ENCODE data around the gene CD69. TPM values are rescaled to one million over a fixed set of nuclear protein-coding genes. Genes with fewer than 3 reads are reported as not detected.

Gene CD69
- 3.7 and 4.2 TPM in 2 replicates for total RNA-seq

DNA sequence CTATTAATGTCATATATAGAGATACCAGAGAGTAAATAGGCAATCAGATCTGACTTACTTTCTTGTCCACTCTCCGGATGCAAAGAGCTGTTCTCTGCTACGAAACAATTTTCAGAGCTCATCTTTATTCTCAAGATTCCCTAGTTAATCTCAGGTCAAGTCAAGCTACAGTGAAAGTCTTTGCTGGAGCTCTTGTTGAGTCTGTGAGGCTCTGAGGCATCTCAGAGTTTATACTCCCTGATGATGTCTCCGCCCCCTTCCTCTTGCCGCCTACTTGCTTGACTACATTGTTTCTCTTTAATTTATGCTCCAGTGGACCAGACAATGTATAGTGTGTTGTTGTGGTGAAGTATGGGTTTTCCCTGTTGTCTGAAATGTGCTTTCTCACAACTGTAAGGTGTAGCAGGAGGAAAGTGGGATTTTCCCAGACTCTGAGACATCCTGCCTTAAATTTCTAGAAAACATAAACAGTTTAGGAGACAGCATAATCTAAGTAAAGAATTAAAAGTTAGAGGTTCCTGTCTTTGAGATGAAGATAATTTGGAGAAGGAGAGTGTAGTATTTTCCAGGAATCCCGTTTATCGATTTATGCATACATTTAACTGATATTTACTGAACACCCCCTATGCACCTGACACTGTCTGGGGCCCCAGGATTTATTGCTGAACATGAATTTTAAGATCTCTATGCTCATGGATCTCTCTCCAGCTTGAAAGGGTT, at the start of gene CD69:
Gene CD69 (minus strand): TSS at position 203 of the 720 bp plus-strand sequence. CDS start 81 bp downstream, at position 122.
- Histone ChIP-seq H3K36me3 (ENCODE audit: control insufficient read depth, insufficient read depth, low read length) (no peaks in the 10 kb centered on the region), H3K27me3 (ENCODE audit: control insufficient read depth, insufficient read depth, low read length) (no peaks in the 10 kb centered on the region), H3K4me3 (ENCODE audit: low read depth, low read length) (no peak within 1 kb of the TSS)
- no peak for TF ChIP-seq CTCF (IDR thresholded peaks at IDR 0.05; ENCODE audit: insufficient read depth, low read length, poor library complexity, severe bottlenecking)
- DNase-seq (ENCODE audit: low read depth): peak; percentile 49

- no peak for DNase-seq (ENCODE audit: low read depth)
- H3K36me3 ChIP-seq (ENCODE audit: control insufficient read depth, insufficient read depth, low read length): no peaks in the 10 kb centered on the region
- H3K4me3 ChIP-seq (ENCODE audit: low read depth, low read length): no peak overlapping the region
- no peak for TF ChIP-seq CTCF (IDR thresholded peaks at IDR 0.05; ENCODE audit: insufficient read depth, low read length, poor library complexity, severe bottlenecking)
- no peaks in the 10 kb centered on the region for H3K27me3 ChIP-seq (ENCODE audit: control insufficient read depth, insufficient read depth, low read length)
Observed at GRCh38 chr12:9809866-9810265, 49.2 kb upstream of the CD69 start.

DNA sequence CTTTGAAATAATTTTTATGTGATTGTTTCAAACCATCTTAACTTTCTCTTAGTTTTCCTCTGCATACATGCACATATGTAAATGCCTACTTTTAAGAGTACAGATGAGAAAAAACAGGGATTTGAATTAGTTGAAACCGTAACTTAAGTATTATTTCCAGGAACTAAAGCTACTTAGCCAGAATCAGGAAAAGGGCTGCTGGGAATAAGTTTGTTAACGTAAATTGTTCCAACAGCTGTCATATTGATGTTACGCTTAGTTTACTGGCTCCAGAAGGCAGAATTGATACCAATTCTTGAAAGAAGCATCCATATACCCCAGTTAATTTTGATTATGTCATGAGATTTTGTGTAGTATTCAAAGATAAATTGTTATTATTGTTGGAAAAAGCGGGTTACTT, 48.6 kb upstream of the CD69 start:
- TF ChIP-seq CTCF (IDR thresholded peaks at IDR 0.05; ENCODE audit: insufficient read depth, low read length, poor library complexity, severe bottlenecking): no peak
- Histone ChIP-seq H3K36me3 (ENCODE audit: control insufficient read depth, insufficient read depth, low read length) (no peaks in the 10 kb centered on the region), H3K27me3 (ENCODE audit: control insufficient read depth, insufficient read depth, low read length) (no peaks in the 10 kb centered on the region), H3K4me3 (ENCODE audit: low read depth, low read length) (no peak overlapping the region)
- no peak for DNase-seq (ENCODE audit: low read depth)

DNA sequence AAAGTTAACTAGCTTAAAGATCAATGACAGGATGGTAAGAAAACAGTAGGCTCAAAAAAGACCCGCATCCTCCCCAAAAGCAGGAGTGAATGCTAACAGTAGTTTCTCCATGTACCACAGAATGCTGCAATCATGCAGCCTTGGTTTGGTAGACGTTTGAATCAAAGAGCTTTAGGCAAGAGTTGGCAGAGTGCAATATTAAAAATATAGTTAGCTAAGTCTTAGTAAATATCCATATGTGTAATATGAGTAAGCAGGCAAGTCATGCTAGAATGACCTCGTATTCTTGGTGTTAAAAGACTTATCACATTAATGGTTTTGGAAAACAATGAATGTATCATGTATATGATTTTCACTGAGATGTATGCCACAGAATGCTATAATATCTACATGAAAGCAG, 47.8 kb upstream of the CD69 start:
- TF ChIP-seq CTCF (IDR thresholded peaks at IDR 0.05; ENCODE audit: insufficient read depth, low read length, poor library complexity, severe bottlenecking): no peak

GRCh38 chr12:9806714-9807113, 46.0 kb upstream of the CD69 start:
- DNase-seq (ENCODE audit: low read depth): no peak
- no peak overlapping the region for H3K4me3 ChIP-seq (ENCODE audit: low read depth, low read length)
- H3K36me3 ChIP-seq (ENCODE audit: control insufficient read depth, insufficient read depth, low read length): no peaks in the 10 kb centered on the region
- no peaks in the 10 kb centered on the region for H3K27me3 ChIP-seq (ENCODE audit: control insufficient read depth, insufficient read depth, low read length)
- no peak for TF ChIP-seq CTCF (IDR thresholded peaks at IDR 0.05; ENCODE audit: insufficient read depth, low read length, poor library complexity, severe bottlenecking)

More for the DNA sequence above, 47.8 kb upstream of the CD69 start:
- DNase-seq (ENCODE audit: low read depth): no peak
- Histone ChIP-seq H3K36me3 (ENCODE audit: control insufficient read depth, insufficient read depth, low read length) (no peaks in the 10 kb centered on the region), H3K4me3 (ENCODE audit: low read depth, low read length) (no peak overlapping the region), H3K27me3 (ENCODE audit: control insufficient read depth, insufficient read depth, low read length) (no peaks in the 10 kb centered on the region)

DNA sequence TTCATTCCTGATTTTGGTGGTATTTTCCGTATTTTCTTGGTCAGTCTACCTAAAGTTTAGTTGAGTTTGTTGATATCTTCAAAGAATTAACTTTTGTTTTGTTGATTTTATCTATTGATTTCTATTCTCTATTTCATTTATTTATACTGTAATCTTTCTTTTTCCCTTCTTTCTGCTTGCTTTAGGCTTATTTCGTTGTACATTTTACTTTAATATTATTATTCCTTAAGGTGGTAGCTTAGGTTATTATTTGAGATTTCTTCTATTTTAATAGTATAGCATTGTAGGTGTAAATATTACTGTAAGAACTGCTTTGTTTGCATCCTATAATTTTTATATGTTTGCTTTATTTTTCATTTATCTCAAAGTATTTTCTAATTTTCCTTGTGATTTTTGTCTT, 45.2 kb upstream of the CD69 start:
- TF ChIP-seq CTCF (IDR thresholded peaks at IDR 0.05; ENCODE audit: insufficient read depth, low read length, poor library complexity, severe bottlenecking): no peak
- DNase-seq (ENCODE audit: low read depth): no peak

More for the DNA sequence above, 45.2 kb upstream of the CD69 start:
- Histone ChIP-seq H3K27me3 (ENCODE audit: control insufficient read depth, insufficient read depth, low read length) (no peaks in the 10 kb centered on the region), H3K4me3 (ENCODE audit: low read depth, low read length) (no peak overlapping the region), H3K36me3 (ENCODE audit: control insufficient read depth, insufficient read depth, low read length) (no peaks in the 10 kb centered on the region)

Measured in kidney epithelial cell (primary cell).